ENCODE measurements around the gene SPINK14.

SPINK14 gene

DNA sequence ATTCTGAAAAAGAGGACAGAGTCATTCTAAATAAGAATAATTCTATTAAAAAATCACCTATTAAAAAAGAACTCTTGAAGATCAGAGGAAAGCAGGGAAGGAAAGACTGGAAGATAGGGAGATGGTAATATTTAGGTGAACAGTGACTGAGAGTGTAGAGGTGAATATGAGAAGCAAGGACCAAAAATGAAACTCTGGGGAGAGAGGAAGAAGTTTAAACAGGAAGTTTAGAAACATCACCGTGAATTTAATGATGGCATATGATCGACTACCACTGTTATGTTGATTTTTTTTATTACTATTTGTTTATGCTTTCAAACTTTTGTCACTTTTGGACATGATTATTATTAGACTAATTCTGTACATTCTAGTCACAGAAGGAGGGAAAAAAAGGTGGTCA is 32.8 kb downstream of the SPINK14 start:
- no peak for DNase-seq (ENCODE audit: low read depth)

GRCh38 chr5:148202531-148203203 is 34.3 kb downstream of the SPINK14 start, which contains the start of gene SPINK6:
Gene SPINK6, plus strand, starts transcription at chr5:148203042. Its CDS starts 55 bp downstream, at chr5:148203097.
- no peak for DNase-seq (ENCODE audit: low read depth)

DNA sequence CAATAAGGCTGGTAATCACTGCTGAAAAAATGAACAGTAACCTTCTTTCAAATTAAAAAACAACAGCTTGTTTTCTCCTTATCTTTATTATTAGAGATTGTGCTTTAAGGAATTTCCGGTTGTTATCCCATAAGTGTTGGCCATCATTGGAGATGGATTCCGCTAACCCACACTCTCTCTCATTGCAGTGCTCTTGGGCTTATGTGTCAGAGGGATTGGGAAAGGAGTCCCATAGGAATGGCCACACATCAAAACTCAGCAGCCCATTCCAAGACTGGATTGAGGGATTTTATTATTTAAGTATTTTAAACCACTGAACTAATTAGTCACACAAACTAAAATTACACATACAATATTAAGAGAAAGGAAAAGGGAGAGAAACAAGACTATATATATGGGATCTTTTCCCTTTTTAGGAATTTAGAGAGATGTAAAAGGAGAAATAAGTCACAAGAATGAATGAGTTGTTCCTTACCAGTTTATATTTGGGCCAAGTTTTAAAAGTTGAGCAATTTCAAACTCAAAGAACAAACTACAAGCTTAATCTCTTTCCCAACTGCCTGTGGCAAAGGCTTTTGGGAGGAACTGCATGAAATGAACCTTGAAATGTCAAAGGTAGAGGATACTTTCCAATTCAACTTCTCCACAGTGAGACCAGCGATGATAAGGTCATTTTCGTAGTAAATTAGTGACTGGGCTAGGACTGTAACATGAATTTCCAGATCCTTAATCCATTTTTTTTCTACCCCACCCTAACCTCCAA is 36.9 kb downstream of the SPINK14 start:
- no peak for DNase-seq (ENCODE audit: low read depth)

DNA sequence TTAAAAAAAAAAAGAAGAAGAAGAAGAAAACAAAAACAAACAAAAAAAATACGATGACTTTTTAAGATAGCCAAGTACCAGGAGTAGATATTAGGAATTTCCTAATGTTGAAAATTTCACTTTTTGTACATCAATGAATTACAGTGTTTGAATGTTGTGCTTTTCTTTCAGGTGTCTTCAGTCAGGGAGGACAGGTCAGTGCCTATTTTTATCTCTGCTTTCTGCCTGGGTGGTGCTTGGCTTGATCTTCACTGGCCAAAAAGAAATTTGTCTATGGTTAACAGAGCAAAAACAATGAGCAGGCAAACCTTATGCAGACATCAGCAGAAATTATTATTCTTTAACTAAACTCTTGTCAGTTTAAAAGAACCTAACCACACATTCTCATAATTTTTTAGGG is 37.5 kb downstream of the SPINK14 start:
- DNase-seq (ENCODE audit: low read depth): no peak

- DNase-seq (ENCODE audit: low read depth): no peak
Observed at GRCh38 chr5:148206620-148207019, 38.3 kb downstream of the SPINK14 start.

DNA sequence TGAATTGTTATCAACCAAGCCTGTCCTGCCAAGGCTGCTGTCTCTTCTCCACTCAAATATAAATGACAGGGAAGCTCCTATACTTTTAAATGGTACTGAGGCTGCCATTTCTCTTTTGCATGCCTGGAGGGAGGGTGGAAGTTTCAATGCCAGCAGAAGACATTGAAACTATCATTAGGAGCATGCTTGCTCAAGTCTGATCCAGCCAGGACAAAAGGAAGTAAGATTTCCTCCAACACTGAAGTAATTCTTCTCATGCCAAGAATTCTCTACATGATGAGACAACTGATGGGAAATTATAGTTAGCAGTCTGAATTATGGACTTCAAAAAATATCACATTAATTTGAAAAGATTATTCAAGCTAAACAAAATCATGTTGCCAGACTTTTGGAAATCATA is 39.9 kb downstream of the SPINK14 start:
- DNase-seq (ENCODE audit: low read depth): no peak

GRCh38 chr5:148209151-148209770 is 40.9 kb downstream of the SPINK14 start:
- no peak for DNase-seq (ENCODE audit: low read depth)

GRCh38 chr5:148214665-148215185 is 46.4 kb downstream of the SPINK14 start:
- DNase-seq (ENCODE audit: low read depth): no peak

- no peak for DNase-seq (ENCODE audit: low read depth)
Observed at GRCh38 chr5:148221508-148221907, 53.2 kb downstream of the SPINK14 start.

GRCh38 chr5:148224117-148224742 is 55.9 kb downstream of the SPINK14 start:
- DNase-seq (ENCODE audit: low read depth): peak; percentile 6

All from ELR (cell line).